SU-DHL-6 (cell line): ENCODE data around the gene ATP13A1.

Experiments
- EZH2phosphoT487 ChIP-seq: fragments of 200-600 bp; sonication (generic), shearing (Covaris generic); conservative IDR thresholded peaks from 2 replicates; pipeline ENCODE4 v1.6.1; 2018; ENCODE audit warnings: mild to moderate bottlenecking, antibody characterized with exemption, low read length, moderate library complexity, mixed read lengths
- TF ChIP-seq, protein P1 (sequence below): fragments of 200-600 bp; sonication (generic); IDR thresholded peaks from one replicate; pipeline ENCODE4 v1.5.1; 2017; ENCODE audit warnings: antibody characterized with exemption, mild to moderate bottlenecking, low read length, moderate library complexity; ENCODE audit not compliant: insufficient read depth, poor library complexity, severe bottlenecking

- TF ChIP-seq, protein P1, sequence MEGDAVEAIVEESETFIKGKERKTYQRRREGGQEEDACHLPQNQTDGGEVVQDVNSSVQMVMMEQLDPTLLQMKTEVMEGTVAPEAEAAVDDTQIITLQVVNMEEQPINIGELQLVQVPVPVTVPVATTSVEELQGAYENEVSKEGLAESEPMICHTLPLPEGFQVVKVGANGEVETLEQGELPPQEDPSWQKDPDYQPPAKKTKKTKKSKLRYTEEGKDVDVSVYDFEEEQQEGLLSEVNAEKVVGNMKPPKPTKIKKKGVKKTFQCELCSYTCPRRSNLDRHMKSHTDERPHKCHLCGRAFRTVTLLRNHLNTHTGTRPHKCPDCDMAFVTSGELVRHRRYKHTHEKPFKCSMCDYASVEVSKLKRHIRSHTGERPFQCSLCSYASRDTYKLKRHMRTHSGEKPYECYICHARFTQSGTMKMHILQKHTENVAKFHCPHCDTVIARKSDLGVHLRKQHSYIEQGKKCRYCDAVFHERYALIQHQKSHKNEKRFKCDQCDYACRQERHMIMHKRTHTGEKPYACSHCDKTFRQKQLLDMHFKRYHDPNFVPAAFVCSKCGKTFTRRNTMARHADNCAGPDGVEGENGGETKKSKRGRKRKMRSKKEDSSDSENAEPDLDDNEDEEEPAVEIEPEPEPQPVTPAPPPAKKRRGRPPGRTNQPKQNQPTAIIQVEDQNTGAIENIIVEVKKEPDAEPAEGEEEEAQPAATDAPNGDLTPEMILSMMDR: no peak
- no peak for TF ChIP-seq EZH2phosphoT487
Measured at GRCh38 chr19:19634516-19635312, 28.8 kb downstream of the ATP13A1 start.
